Activated T-helper 1 cell treated with anti-CD3 and anti-CD28 coated beads, Interleukin-2, amount 50 U/mL, for 16 hours (primary cell): ENCODE results near the gene MSH2.
"Not testable (repeated sequence)": the region's sequence is repeated elsewhere in the genome, so short reads cannot be mapped to it uniquely, and the experiment has no call there.

ENCODE experiments used
- DNase-seq, 2 donors: peaks; one replicate each; pipeline ENCODE4 v3.0.0-alpha.2; 2020; ENCODE audit warnings: low read depth in 1 of 2, low spot score in 1 of 2

Gene MSH2

GRCh38 chr2:47406649-47407330 lies 3.8 kb downstream of the MSH2 start:
- DNase-seq: not testable (repeated sequence)

- not testable (repeated sequence) for DNase-seq
Measured at GRCh38 chr2:47407976-47408375, 5.0 kb downstream of the MSH2 start.

- DNase-seq: no peak
Measured at GRCh38 chr2:47414682-47415458, 11.9 kb downstream of the MSH2 start.

GRCh38 chr2:47420214-47420613 lies 17.3 kb downstream of the MSH2 start:
- no peak for DNase-seq

GRCh38 chr2:47420683-47421082 lies 17.7 kb downstream of the MSH2 start:
- DNase-seq: not testable (repeated sequence)

- DNase-seq: no peak
Measured at GRCh38 chr2:47422016-47422415, 19.1 kb downstream of the MSH2 start.

GRCh38 chr2:47422560-47422959 lies 19.6 kb downstream of the MSH2 start:
- no peak for DNase-seq

- no peak for DNase-seq
Measured at GRCh38 chr2:47426786-47427185, 23.8 kb downstream of the MSH2 start.

- no peak for DNase-seq
Measured at GRCh38 chr2:47429795-47430194, 26.8 kb downstream of the MSH2 start.

GRCh38 chr2:47433006-47433405 lies 30.1 kb downstream of the MSH2 start:
- not testable (repeated sequence) for DNase-seq

- not testable (repeated sequence) for DNase-seq
Measured at GRCh38 chr2:47433445-47433844, 30.5 kb downstream of the MSH2 start.

- no peak for DNase-seq
Measured at GRCh38 chr2:47437287-47437686, 34.3 kb downstream of the MSH2 start.

GRCh38 chr2:47438106-47438505 lies 35.1 kb downstream of the MSH2 start:
- no peak for DNase-seq

- DNase-seq: no peak
Measured at GRCh38 chr2:47438783-47439182, 35.8 kb downstream of the MSH2 start.

- DNase-seq: no peak
Measured at GRCh38 chr2:47451790-47452189, 48.8 kb downstream of the MSH2 start.

- no peak for DNase-seq
Measured at GRCh38 chr2:47452761-47453160, 49.8 kb downstream of the MSH2 start.

GRCh38 chr2:47454818-47455217 lies 51.9 kb downstream of the MSH2 start:
- DNase-seq: not testable (repeated sequence)

GRCh38 chr2:47455411-47455810 lies 52.5 kb downstream of the MSH2 start:
- no peak for DNase-seq

GRCh38 chr2:47456851-47457250 lies 53.9 kb downstream of the MSH2 start:
- no peak for DNase-seq

- no peak for DNase-seq
Measured at GRCh38 chr2:47457268-47457667, 54.3 kb downstream of the MSH2 start.

- no peak for DNase-seq
Measured at GRCh38 chr2:47459021-47459420, 56.1 kb downstream of the MSH2 start.

- no peak for DNase-seq
Measured at GRCh38 chr2:47460766-47461165, 57.8 kb downstream of the MSH2 start.
